H4 (cell line): ENCODE results near the gene RNH1. TPM values are rescaled to one million over a fixed set of nuclear protein-coding genes. Genes with fewer than 3 reads are reported as not detected.

Experiments used
- DNase-seq: peaks from one replicate; pipeline ENCODE4 v3.0.0-alpha.2; 2015; ENCODE audit warnings: low spot score
- total RNA-seq: library from RNA; depleted of rRNA; stranded (reverse); fragments of >200 nt; shearing (Covaris generic); gene quantifications from 2 replicates; pipeline ENCODE4 v1.2.3, GENCODE V29; 2014

RNH1 gene
- total RNA-seq, 1 experiment from 2014 or later = 150 TPM

DNA sequence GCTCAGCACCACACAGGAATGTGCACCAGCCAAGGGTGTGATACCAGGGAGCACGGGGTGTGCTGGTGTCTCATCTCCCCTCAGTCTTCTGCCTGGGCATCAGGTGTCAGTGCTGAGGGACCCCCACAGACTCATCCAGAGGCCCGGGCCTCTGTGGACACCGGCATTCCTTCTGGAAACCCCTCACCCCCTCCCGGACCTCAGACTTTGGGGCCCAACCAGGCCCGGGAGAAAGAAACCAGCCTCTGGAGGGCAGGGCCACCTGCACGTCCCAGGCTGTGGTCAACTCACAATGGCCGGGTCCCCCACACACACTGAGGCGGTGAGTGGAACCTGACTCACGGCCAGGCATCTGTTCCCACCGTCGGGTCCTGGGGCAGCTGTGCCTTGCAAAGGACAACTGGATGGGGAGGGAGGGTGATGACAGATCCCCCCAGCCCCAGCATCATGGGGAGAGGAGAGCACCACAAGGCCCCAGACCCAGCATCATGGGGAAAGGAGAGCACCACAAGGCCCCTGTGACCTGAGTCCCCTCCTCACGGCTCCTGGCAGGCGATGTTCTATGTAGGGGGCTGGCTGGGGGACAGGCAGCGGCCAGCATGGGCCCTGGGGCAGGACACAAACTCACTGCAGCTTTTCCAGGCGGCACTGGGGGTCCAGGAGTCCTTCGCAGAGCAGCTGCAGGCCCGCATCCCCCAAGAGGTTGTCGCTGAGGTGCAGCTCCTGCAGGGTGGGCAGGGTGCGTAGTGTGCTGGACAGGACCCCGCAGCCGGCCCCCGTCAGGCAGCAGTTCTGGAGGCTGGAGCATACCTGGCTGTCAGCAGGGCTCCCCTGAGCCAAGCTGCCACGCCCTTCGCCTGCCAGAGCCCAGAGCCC lies 7.6 kb downstream of the RNH1 start:
- DNase-seq = no peak

DNA sequence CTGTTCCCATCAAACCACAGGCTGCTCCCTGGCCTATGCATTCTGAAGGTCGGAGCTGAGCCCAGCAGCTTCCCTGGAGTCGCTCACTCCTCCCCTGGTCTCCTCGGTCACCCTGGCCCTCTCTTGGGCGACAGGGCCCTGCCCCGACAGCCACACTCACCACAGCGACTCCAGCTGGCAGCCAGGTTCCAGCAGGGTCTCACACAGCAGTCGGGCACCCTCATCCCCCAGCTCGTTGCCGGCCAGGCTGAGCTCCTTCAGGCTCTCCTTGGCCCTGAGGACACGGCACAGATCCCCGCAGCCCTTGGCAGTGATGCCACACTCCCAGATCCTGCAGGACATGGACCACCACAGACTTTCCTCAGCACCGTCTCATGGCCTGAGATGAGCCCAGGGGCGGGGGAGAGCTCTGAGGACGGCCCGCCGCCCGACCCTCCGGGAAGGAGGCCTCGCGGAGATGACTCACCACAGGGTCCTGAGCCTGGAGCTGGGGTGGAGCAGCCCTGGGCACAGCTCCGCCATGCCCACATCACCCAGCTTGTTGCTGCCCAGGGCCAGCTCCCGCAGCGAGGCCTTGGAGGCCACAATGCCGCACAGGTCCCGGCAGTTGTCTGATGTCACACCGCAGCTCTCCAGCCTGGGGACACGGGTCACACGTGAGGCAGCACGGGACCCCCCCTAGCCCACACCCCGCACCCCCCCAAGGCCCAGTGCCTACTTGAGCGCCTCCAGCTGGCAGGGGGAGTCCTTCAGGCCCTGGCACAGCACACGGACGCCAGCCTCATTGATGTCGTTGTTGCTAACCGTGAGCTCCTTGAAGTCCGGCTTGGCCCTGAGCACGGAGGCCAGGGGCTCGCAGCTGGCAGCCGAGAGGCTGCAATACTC lies 8.5 kb downstream of the RNH1 start:
- DNase-seq = no peak

DNA sequence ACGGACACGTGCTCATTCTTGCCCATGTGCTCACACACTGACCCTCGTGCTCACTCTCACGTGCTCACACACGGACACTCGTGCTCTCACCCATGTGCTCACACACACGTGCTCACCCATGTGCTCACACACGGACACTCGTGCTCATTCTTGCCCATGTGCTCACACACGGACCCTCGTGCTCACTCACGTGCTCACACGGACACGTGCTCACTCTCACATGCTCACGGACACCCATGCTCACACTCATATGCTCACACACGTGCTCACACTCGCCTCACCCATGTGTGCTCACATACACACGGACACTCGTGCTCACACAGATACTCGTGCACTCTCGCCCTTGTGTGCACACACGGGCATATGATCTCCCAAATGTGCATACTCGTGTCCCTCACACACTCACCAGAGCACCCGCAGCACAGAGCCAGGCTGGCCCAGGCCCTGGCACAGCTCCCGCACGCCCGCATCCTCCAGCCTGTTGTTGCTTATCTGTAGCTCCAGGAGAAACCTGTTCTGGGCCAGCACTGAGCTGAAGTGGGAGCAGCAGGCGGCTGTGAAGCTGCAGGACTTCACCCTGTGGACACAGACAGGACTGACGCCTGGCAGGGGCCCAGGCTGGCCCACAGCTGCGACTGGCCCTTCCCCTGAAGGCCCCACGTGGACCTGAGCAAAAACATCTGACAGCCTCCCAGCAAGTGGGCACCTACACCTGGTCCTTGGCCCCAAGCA lies 9.3 kb downstream of the RNH1 start:
- DNase-seq = no peak

DNA sequence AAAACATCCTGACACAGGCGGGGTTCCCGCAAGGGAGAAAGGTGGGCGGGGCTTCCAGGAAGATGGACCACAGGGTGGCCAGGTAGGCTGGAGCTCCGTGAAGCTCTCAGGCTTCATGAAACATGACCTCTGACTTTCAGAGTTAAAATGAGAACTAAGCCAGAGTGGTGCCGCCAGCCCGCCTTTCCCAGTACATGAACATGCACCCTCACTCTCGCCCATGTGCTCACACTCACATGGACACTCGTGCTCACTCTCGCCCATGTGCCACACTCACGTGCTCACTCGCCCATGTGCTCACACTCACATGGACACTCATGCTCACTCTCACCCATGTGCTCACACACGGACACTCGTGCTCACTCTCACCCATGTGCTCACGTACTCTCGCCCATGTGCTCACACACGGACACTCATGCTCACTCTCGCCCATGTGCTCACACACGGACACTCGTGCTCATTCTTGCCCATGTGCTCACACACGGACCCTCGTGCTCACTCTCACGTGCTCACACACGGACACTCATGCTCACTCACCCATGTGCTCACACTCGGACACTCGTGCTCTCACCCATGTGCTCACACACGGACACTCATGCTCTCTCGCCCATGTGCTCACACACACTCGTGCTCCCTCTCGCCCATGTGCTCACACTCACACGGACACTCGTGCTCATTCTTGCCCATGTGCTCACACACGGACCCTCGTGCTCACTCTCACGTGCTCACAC lies 10.0 kb downstream of the RNH1 start:
- no peak for DNase-seq

DNA sequence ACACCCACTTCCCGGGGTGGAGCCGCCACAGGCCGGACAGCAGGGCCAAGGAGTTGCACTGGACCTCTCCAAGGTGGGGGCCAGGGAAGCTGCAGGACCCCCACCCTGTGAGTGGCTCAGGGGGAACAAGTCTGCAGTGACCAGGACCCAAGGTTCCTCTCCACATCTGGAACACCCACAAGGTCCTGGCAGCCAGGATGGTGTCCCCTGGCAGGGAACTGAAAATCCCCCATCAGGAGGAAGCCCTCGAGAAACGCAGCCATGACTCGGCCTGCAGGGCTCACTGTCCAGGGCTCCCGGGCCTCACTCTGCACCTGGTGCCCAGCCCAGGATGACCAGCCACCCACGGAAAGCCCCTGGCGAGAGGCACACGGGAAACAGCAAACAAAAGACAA lies 11.5 kb downstream of the RNH1 start:
- DNase-seq = no peak

DNA sequence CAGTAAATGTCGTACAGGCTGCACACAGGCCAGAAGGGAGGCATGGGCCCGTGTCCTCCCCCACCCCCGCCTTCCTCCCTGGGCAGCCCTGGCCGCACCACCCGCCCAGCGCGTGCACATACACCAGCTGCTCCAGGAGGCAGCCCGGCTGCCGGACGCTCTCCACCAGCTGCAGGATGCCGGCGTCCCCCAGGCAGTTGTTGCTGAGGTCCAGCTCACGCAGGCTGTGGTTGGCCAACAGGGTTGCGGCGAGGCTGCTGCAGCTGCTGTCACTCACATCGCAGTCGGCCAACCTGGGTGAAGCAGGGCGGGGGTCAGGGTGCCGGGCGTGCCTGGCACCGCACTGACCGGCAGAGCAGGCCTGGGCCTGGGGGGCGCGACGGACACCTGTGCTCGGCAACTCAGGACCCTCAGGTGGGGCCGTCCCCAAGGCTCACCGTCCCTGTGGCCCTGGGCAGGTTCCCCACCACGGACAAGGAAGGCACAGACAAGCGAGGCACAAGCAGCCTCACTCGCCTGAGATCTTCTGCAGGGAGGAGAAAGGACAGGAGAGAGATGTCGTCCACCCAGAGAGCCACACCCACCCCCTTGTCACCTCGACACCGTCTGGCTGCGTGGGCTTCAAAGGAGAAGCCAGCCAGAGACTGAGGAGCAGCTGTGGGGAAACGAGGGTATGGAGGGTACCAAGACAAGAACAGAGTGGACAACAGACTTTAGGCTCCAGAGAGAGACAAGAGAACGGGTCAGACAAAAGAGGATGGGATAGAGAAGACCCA lies 12.1 kb downstream of the RNH1 start:
- DNase-seq = no peak

DNA sequence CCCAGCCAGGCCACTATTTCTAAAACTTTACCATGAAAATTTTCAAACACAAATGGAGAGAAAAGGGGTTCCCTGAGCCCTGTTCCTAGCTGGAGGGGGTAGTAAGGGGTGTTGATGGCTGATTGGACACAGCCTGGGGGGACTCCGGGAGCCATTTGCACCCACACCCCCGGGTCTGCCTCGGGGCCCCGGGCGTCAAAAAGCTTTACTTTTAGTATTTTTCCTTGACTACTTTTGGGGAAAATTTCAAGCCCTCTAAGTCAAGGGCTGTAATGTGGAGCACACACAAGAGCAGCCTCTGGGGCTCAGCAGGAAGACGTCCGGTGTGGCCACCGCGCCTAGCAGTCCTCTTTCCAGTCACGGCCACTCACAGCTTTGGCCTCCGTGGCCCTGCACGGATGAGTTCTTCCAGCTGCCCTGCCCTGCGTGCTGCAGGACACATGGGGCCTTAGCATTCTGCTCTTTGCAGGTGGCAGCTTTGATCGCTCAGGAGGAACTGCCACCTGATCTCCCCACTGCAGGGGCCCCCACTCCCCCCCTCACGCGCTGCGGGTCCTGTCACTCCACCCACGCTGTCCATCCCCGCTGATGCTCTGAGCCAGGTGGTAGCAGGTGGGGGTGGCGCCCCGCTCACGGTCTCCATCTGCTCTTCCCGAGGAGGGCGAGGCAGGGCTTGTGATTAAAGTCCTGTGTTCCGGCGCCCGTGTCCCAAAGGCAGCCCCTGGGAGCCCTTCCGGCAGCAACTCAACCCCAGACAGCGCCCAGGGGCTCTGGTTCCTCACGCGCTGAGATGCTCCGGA lies 14.4 kb downstream of the RNH1 start:
- DNase-seq = no peak

DNA sequence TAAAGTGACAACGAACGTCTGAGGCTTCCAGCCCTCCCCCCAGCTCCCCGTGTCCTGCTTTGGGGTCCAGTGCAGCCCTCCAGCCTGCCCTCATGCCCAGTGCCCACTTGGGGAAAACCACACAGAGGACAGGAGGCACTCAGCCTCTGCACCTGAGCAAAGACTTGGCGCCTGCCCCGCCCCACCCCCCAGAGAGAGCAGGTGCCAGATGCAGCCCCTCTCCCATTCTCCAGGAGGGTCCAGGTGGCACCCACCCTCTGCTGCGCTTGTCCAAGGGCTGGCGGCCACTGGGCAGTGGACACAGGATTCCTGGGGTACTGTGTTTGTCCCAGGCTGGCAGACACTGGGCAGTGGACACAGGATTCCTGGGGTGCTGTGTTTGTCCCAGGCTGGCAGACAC lies 15.7 kb downstream of the RNH1 start:
- no peak for DNase-seq

DNA sequence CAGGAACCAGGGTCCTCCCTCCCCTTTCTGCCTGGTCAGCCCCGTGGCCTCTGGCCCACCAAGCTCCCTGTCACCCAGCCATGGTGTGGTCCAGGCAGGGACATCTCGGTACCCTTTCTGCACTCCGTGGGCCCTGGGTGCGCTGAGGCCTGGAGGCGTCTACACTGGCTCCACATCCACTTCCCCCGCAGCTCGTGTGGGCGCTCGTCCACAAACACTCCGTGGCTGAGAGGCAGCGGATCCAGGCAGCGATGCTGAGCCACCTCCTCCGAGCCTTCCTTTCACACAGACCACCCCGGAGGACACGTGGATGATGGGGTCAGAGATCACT lies 16.1 kb downstream of the RNH1 start:
- DNase-seq = no peak

DNA sequence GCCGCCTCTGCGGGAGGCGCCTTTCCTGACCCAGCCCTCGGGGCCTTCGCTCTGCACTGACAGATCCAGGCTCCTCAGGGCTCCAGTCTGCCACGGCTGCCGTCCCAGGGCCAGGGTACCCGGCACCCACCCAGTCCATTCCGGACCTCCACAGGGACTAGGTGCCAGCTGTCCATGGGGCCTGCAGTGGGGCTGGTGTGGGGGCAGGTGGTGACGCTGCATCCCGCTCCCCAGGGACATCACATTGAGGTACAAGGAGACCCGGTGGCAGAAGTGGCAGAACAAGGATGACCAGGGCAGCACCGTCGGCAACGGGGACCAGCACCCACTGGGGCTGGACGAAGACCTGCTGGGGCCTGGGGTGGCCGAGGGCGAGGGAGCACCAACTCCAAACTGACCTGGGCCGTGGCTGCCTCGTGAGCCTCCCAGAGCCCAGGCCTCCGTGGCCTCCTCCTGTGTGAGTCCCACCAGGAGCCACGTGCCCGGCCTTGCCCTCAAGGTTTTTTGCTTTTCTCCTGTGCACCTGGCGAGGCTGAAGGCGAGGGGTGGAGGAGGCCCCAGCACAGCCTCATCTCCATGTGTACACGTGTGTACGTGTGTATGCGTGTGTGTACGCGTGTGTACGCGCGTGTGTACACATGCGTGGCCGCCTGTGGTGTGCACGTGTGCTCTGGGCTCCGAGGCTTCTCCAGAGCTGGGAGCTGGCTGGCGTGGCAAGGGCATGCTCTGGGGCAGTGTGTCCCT lies 16.7 kb downstream of the RNH1 start:
- DNase-seq = no peak

DNA sequence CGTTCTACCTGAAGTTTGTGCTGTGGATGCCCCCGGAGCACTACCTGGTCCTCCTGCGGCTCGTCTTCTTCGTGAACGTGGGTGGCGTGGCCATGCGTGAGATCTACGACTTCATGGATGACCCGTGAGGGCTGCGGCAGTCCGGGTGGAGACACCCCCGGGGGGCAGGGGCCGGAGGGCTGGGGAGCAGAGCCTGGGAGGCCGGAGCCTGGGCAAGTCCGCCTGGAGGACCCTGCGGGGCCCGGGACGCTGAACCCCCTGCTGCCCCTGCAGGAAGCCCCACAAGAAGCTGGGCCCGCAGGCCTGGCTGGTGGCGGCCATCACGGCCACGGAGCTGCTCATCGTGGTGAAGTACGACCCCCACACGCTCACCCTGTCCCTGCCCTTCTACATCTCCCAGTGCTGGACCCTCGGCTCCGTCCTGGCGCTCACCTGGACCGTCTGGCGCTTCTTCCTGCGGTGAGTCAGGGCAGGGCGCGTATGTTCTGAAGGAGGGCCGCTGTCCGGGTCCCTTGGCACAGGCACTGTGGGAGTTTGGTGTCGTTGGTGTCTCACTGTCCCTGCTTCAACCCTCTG lies 17.3 kb downstream of the RNH1 start:
- no peak for DNase-seq

DNA sequence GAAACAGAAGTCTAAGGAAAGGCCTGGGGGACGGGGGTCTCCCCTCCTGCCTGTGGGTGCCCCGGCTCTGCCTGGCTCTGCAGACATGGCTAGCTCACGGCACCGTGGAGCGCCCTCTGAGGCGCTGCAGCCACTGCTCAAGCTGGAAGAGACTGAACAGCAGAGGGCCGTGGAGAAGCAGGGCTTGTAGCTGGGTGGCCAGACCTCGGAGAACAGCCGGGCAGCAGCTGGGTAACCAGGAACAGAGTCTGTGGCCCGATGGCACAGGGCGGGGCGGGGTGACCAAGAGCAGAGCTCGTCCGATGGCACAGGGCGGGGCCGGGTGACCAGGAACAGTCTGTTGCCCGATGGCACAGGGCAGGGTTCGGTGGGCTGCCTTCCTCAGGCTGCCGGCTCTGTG lies 18.1 kb downstream of the RNH1 start:
- no peak for DNase-seq

DNA sequence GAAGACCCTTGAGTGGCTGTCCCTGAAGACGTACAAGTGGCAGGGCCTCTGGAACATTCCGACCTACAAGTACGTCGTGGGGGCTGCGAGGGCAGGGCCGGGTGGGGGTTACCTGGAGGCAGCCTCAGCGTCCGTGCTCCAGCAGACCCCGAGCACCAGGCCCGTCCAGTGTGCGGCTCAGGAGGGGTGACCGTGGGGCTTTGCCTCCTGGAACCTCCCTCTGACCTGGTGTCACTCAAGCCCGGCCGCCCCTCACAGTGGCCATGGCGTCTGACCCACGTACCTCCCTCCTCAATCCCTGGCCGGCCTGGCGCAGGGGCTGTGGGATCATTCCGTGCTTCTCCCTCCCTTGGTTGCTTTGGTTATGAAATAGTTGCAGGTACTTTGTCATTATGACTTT lies 18.5 kb downstream of the RNH1 start:
- DNase-seq = no peak

DNA sequence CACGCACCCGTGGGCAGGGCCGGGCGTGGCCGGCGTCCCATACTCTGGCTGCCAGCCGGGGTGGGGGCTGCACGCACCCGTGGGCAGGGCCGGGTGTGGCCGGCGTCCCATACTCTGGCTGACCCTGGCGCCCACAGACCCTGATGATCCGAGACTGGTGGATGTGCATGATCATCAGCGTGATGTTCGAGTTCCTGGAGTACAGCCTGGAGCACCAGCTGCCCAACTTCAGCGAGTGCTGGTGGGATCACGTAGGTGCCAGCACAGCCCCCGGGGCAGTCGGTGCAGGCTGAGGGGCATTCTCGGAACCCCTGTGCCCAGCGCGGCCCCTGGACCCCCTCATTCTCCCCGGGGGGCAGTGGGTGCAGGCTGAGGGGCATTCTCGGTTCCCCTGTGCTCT lies 19.0 kb downstream of the RNH1 start:
- DNase-seq = no peak

DNA sequence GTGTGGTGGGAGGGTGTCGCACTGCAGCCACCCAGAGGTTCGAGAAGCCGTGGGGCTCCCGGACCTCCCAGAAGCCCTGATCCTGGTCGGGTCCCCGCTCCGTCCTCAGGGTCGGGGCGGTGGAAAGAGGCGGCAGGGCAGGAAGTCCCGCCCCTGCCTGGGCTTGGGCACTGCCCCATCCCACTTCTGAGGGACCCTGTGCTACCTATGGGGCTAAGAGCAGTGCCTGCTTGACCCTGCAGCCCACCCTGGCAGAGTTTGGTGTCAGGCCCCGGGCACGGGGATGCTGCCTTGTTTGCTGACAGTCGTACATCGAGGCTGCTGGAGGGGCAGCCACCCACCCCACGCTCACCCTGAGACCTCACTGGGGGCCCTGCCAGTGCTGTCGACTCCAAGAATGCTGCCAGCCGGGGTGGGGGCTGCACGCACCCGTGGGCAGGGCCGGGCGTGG lies 19.4 kb downstream of the RNH1 start:
- DNase-seq = no peak

DNA sequence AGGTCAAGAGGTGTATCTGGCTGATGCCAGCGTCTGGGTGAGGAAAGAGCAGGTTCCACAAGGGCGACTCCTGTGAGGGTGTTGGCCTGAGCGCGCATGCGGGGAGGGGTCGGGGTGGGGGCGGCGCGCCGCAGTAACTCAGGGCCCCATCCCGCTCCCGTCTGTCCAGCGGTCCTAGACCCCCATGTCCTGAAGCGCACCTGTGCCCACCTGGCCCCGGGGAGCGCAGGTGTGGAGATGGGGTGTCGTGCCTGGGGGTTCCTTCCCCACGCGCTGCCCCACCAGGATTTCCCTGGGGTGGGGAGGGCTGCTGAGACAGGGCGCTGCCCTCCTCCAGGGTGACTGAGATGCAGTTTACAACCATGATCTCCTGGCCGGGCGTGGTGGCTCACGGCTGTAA lies 20.9 kb downstream of the RNH1 start:
- no peak for DNase-seq

DNA sequence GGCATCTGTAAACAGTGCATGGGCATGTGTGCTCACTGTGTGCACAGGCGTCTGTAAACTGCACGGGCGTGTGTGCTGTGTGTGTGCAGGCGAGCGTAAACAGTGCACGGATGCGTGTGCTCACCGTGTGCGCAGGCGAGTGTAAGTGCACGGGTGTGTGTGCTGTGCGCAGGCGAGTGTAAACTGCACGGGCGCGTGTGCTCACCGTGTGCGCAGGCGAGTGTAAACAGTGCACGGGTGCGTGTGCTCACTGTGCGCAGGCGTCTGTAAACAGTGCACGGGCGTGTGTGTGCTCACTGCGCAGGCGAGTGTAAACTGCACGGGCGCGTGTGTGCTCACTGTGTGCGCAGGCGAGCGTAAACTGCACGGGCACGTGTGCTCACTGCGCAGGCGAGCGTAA lies 22.4 kb downstream of the RNH1 start:
- DNase-seq = no peak

DNA sequence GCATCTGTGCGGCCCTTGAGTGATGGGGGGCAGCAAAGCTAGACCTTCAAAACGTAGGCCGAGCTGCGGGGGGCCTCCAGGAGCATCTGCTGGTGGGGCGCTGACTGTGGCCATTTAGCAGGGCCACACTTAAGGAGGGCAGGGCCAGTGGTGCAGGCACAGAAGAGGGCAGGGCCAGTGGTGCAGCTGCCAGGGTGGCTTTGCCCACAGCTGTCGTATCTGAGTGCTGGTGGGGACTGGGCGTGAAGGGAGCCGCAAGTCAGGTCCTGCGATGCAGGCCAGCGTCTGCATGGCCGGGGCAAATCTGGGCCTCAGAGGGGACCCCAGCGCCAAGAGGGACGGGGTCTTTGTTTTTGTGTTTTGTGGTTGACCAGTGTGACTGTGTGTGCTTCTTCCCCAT lies 27.7 kb downstream of the RNH1 start:
- DNase-seq = no peak
